GM12875 (cell line): ENCODE results near the gene KCNIP3.

Experiments used
- H3K4me3 ChIP-seq: one replicate; pipeline ENCODE4 v1.5.1; 2011; ENCODE audit warnings: low read depth, low read length, control low read depth
- TF ChIP-seq, protein P1 (sequence below): IDR thresholded peaks from 2 replicates; pipeline ENCODE4 v1.5.1; 2011; ENCODE audit warnings: low read depth, mild to moderate bottlenecking, control low read depth, inconsistent platforms, low read length, moderate library complexity, borderline replicate concordance; ENCODE audit not compliant: insufficient read depth

The KCNIP3 gene

DNA sequence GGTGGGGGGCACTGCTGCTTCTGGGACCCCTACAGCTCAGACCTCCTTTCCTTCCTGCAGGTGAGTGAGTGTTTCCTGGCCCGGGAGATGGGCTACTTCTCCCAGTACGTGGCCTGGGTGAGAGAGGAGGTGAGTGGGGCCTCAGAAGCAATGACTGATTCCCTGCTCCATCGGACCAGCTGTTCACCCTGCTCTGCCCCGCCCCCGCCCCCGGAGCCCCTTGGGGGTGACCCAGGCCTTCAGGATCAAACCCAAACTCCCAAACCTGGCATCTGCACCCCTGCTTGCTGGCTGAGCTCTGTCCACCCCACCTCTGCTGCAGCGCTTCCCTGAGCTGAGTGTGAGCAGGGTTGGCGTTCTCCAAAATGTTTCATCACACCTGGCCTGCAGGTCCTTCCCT is 9.8 kb upstream of the KCNIP3 start:
- no peak overlapping the region for H3K4me3 ChIP-seq
- TF ChIP-seq, protein P1, sequence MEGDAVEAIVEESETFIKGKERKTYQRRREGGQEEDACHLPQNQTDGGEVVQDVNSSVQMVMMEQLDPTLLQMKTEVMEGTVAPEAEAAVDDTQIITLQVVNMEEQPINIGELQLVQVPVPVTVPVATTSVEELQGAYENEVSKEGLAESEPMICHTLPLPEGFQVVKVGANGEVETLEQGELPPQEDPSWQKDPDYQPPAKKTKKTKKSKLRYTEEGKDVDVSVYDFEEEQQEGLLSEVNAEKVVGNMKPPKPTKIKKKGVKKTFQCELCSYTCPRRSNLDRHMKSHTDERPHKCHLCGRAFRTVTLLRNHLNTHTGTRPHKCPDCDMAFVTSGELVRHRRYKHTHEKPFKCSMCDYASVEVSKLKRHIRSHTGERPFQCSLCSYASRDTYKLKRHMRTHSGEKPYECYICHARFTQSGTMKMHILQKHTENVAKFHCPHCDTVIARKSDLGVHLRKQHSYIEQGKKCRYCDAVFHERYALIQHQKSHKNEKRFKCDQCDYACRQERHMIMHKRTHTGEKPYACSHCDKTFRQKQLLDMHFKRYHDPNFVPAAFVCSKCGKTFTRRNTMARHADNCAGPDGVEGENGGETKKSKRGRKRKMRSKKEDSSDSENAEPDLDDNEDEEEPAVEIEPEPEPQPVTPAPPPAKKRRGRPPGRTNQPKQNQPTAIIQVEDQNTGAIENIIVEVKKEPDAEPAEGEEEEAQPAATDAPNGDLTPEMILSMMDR: no peak

DNA sequence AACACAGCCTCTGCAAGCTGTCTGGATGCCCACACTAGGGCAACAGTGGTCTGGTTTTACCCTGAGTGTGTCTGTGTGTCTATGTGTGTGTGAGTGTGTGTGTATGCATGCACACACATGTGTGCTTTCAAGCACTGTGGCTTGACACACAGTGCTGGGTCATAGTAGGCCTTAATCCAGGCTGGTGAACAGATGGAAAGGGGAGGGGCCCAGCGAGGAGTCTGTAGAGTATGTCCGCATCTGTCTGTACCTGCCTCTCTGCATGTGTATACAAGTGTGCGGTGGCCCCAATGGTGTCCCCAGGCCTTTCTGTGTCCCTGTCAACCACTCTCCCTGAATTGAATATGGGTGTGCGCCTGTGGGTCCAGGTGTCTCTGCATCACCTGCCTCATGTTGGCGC is 9.3 kb upstream of the KCNIP3 start:
- TF ChIP-seq, protein P1: no peak

DNA sequence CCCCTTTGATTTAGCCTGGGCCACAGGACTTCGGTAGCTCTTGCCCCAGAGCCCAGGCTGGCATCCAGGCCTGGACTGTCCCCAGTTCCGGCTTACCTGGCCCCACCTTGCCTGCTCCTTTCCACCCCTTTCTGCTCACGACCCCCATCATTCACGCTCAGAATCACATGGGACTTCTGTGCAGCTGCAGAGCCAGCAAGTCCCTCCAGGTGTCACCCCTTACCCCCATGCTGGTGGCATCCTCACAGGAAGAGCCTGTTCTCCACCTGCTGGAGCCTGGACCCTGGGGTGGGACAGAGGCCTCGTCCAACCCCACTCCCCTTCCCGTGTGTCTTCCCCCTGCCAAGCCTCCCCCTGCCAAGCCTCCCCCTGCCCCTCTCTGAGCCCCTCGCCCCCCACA is 7.9 kb upstream of the KCNIP3 start:
- TF ChIP-seq, protein P1: 0 out of 2 replicates have a peak, but pooled peaks have one; percentile 3
- H3K4me3 ChIP-seq: no peak overlapping the region

More for the DNA sequence above, 9.3 kb upstream of the KCNIP3 start:
- H3K4me3 ChIP-seq: no peak overlapping the region

DNA sequence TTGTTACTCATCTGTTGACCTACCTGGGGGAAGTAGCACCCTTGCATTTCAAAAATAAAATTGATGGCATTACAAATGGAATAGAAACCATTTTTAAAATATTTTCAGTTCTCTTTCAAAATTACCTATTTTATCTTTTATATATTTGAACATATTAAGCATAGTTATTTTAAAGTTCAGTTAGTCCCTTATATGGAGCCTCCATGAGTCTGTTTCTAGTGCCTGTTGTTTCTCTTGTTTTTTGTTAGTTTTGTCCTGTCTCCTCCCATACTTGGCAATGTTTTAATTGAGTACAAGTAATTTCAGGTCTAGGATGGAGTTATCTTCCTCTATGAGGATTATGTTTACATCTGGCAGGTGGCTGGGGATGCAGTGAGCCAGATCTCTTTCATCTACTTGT is 5.9 kb upstream of the KCNIP3 start:
- TF ChIP-seq, protein P1: no peak
- H3K4me3 ChIP-seq: no peak overlapping the region

DNA sequence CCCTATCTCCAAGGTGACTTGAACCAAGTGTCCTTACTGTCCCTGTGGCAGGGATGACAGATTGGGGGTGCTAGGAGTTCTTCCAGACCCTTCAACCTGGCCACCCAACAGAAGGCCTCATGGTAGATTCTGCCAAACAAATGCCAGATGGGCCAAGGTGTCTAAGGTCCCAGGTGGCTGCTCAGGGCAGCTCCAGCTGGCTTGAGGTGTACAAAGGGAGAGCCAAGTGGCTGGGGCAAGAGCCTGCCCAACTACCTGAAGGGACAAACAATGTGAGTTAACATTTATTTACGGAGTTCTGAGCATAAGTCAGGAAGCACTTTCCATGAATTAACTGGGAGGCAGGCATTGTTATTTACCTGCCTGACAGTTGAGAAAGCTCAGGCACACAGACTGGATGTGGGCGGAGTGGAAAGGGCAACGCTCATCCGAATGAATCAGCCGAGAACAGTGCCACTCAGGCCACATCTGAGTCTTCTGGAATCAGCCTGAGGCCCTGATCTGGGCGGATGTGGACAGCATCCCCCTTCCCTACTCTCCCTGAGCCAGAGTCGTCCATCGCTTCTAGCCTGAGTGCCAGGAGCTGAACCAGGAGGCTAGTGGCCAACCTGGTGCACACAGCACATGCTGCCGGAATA is 4.4 kb upstream of the KCNIP3 start:
- no peak overlapping the region for H3K4me3 ChIP-seq
- TF ChIP-seq, protein P1: no peak

DNA sequence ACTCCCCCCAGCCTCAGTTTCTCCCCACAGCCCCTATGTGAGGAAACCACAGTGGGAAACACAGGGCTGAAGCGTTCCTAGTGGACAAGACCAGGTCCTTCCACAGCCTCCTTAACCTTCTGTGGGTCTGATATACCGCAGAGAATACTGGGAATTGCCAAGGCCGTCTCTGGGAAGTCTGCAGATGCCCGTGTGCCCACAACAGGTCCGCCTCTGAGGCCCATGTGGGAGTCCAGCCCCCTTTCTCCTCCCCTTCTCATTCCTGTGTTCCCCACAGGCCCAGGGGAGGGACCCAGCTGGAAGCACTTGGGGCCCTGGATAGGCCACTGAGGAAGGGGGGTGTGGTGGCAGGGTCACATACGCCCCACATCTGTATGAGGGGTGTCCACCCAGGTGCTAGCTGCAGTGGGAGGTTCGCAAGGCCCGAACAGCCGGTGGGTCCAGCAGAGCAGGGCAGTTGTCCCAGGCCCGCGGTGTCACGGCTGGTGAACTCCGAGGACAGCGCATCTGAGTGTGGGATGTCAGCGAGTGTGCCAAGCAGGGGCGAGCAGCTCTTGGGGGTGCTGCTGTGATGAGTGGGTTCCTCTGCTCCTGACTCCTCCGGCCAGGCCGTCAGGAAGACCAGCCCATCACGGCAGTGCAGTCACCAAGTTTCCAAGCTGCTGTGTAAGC is 2.4 kb upstream of the KCNIP3 start:
- TF ChIP-seq, protein P1: no peak
- H3K4me3 ChIP-seq: no peak overlapping the region

DNA sequence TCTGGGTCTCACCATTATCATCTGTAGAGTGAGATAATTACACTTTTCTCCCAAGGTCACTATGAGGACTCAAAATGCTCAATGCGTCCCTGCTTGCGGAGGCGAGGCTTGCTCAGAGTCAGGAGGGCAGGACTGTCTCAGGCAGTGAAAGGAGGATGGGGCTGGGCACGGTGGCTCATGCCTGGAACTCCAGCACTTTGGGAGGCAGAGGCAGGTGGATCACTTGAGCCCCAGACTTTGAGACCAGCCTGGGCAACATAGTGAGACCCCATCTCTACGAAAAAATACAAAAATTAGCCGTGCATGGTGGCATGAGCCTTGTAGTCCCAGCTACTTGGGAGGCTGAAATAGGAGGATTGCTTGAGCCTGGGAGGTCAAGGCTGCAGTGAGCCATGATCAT is 1.8 kb upstream of the KCNIP3 start:
- TF ChIP-seq, protein P1: no peak
- H3K4me3 ChIP-seq: no peak overlapping the region
